OCI-LY3 (cell line): ENCODE measurements around the gene ARHGEF28.

Experiments
- CTCF ChIP-seq: fragments of 200-600, 300-600 bp; sonication (generic); IDR thresholded peaks from 2 replicates; pipeline ENCODE4 v1.5.1; 2014; ENCODE audit warnings: antibody characterized with exemption, low read length, low read depth
- EZH2phosphoT487 ChIP-seq: fragments of 200-600 bp; shearing (Covaris generic); IDR thresholded peaks from 2 replicates; pipeline ENCODE4 v1.6.1; 2018; ENCODE audit warnings: antibody characterized with exemption, mixed run types, low read depth

GRCh38 chr5:73686912-73687311 is 60.9 kb downstream of the ARHGEF28 start:
- TF ChIP-seq CTCF (no peak), EZH2phosphoT487 (no peak)
